Measurements from ENCODE around the gene SGSM2.

Gene SGSM2

GRCh38 chr17:2337544-2338314 is 428 bp downstream of the SGSM2 start:
- peak; percentile 58 for DNase-seq

GRCh38 chr17:2338315-2338657 is 985 bp downstream of the SGSM2 start:
- DNase-seq, result no peak

GRCh38 chr17:2343421-2343820 is 6.1 kb downstream of the SGSM2 start:
- peak; percentile 35 for DNase-seq

- DNase-seq, result no peak
Measured at GRCh38 chr17:2344528-2344927, 7.2 kb downstream of the SGSM2 start.

- no peak for DNase-seq
Measured at GRCh38 chr17:2346475-2346874, 9.2 kb downstream of the SGSM2 start.

GRCh38 chr17:2347805-2348685 is 10.7 kb downstream of the SGSM2 start:
- no peak for DNase-seq

- no peak for DNase-seq
Measured at GRCh38 chr17:2351269-2351668, 14.0 kb downstream of the SGSM2 start.

GRCh38 chr17:2354311-2354710 is 17.0 kb downstream of the SGSM2 start:
- no peak for DNase-seq

GRCh38 chr17:2357237-2357636 is 19.9 kb downstream of the SGSM2 start:
- no peak for DNase-seq

GRCh38 chr17:2357931-2358434 is 20.7 kb downstream of the SGSM2 start:
- no peak for DNase-seq

GRCh38 chr17:2361010-2361760 is 23.9 kb downstream of the SGSM2 start:
- DNase-seq, result no peak

- DNase-seq, result no peak
Measured at GRCh38 chr17:2362016-2362415, 24.7 kb downstream of the SGSM2 start.

- DNase-seq, result no peak
Measured at GRCh38 chr17:2362416-2362815, 25.1 kb downstream of the SGSM2 start.

GRCh38 chr17:2362881-2363280 is 25.6 kb downstream of the SGSM2 start:
- no peak for DNase-seq

GRCh38 chr17:2363318-2363717 is 26.0 kb downstream of the SGSM2 start:
- no peak for DNase-seq

GRCh38 chr17:2363851-2364762 is 26.8 kb downstream of the SGSM2 start:
- no peak for DNase-seq

- no peak for DNase-seq
Measured at GRCh38 chr17:2364763-2365116, 27.4 kb downstream of the SGSM2 start.

- no peak for DNase-seq
Measured at GRCh38 chr17:2365132-2365531, 27.8 kb downstream of the SGSM2 start.

- DNase-seq, result no peak
Measured at GRCh38 chr17:2366747-2367494, 29.6 kb downstream of the SGSM2 start.

GRCh38 chr17:2368359-2368758 is 31.1 kb downstream of the SGSM2 start:
- no peak for DNase-seq

GRCh38 chr17:2369039-2369438 is 31.7 kb downstream of the SGSM2 start:
- DNase-seq, result no peak
